HepG2 (cell line): ENCODE measurements around the gene EID3. TPM values are rescaled to one million over a fixed set of nuclear protein-coding genes. Genes with fewer than 3 reads are reported as not detected.

Experiments used
- CREB1 ChIP-seq, 2 experiments: fragments of 450-650 bp in 1 of 2; IDR thresholded peaks; 2 replicates each; pipeline ENCODE4 v1.6.1; 2016 to 2017; ENCODE audit warnings: control low read depth in 1 of 2, mild to moderate bottlenecking in 1 of 2, missing compliant biosample characterization in 1 of 2, missing genetic modification characterization in 1 of 2
- GABPA ChIP-seq, 2 experiments: IDR thresholded peaks; 2 replicates each; pipeline ENCODE4 v1.6.1; 2011 to 2016; ENCODE audit warnings: low read depth in 2 of 2, low read length in 1 of 2, missing biosample characterization in 1 of 2, missing genetic modification characterization in 1 of 2
- IKZF4 ChIP-seq: sonication (generic); formaldehyde crosslinking; IDR thresholded peaks from 2 replicates; pipeline ENCODE4 v1.5.1; 2020; ENCODE audit warnings: borderline replicate concordance, mild to moderate bottlenecking, low read depth, missing genetic modification reagents; ENCODE audit errors: not compliant biosample characterization
- KDM3A ChIP-seq: IDR thresholded peaks from 2 replicates; pipeline ENCODE4 v1.6.1; 2018; ENCODE audit warnings: low read depth, missing compliant biosample characterization
- TBX2 ChIP-seq: sonication (generic); formaldehyde crosslinking; IDR thresholded peaks from 2 replicates; pipeline ENCODE4 v1.5.0; 2020; ENCODE audit warnings: missing genetic modification reagents, mild to moderate bottlenecking, borderline replicate concordance
- ZNF274 ChIP-seq: sonication (generic); formaldehyde crosslinking; IDR thresholded peaks from 2 replicates; pipeline ENCODE4 v1.5.1; 2020; ENCODE audit warnings: mild to moderate bottlenecking, missing genetic modification reagents
- ZNF30 ChIP-seq: sonication (generic); formaldehyde crosslinking; IDR thresholded peaks from 2 replicates; pipeline ENCODE4 v1.5.0; 2020; ENCODE audit warnings: mild to moderate bottlenecking, missing genetic modification reagents
- ZNF343 ChIP-seq: sonication (generic); formaldehyde crosslinking; IDR thresholded peaks from 2 replicates; pipeline ENCODE4 v1.4.0; 2020; ENCODE audit warnings: mild to moderate bottlenecking, missing genetic modification reagents
- ZNF496 ChIP-seq: sonication (generic); formaldehyde crosslinking; IDR thresholded peaks from 2 replicates; pipeline ENCODE4 v1.8.1; 2023; ENCODE audit warnings: mild to moderate bottlenecking, moderate library complexity, missing genetic modification reagents; ENCODE audit not compliant: insufficient replicate concordance
- polyA plus RNA-seq, 8 experiments: library from polyadenylated mRNA; depleted of rRNA in 3 of 8; stranded (reverse) in 7 of 8; unstranded in 1 of 8; fragments of >200 nt; fragmentation: Illumina TruSeq in 4 of 8; extraction: Trizol in 4 of 8; gene quantifications; 2 replicates each; pipeline versions ENCODE4 v1.2.1 to v1.2.3, GENCODE V29; 2011 to 2016; ENCODE audit warnings: low read depth in 4 of 8, missing spikeins in 1 of 8, mixed read lengths in 1 of 8; ENCODE audit not compliant: insufficient read depth in 1 of 8
- total RNA-seq, 5 experiments: library from RNA; depleted of rRNA; stranded (reverse); fragments of >200 nt; fragmentation: Illumina TruSeq; extraction: Trizol; gene quantifications; 2 replicates each; pipeline ENCODE4 v1.2.3, GENCODE V29; 2016; ENCODE audit warnings: low read depth in 1 of 5
- TF ChIP-seq, protein P1 (sequence below): IDR thresholded peaks from 2 replicates; pipeline ENCODE4 v1.6.1; 2016; ENCODE audit warnings: mild to moderate bottlenecking, missing biosample characterization, missing genetic modification reagents
- TF ChIP-seq, protein P2 (sequence below), 2 experiments: sonication (generic) in 1 of 2; formaldehyde crosslinking in 1 of 2; IDR thresholded peaks; 2 replicates each; pipeline versions ENCODE4 v1.5.1 to v1.6.1; 2011 to 2020; ENCODE audit warnings: borderline replicate concordance in 1 of 2, low read depth in 1 of 2, low read length in 1 of 2, mild to moderate bottlenecking in 1 of 2, missing genetic modification reagents in 1 of 2, moderate library complexity in 1 of 2
- TF ChIP-seq, protein P3 (sequence below): sonication (generic); formaldehyde crosslinking; IDR thresholded peaks from 2 replicates; pipeline ENCODE4 v1.4.0; 2020; ENCODE audit warnings: missing genetic modification reagents, borderline replicate concordance
- TF ChIP-seq, protein P4 (sequence below): sonication (generic); formaldehyde crosslinking; conservative IDR thresholded peaks from 2 replicates; pipeline ENCODE4 v1.4.0; 2020; ENCODE audit warnings: missing genetic modification reagents
- TF ChIP-seq, protein P5 (sequence below): sonication (generic); formaldehyde crosslinking; IDR thresholded peaks from 2 replicates; pipeline ENCODE4 v1.9.0; 2021; ENCODE audit warnings: missing genetic modification reagents, borderline replicate concordance
- TF ChIP-seq, protein P6 (sequence below): IDR thresholded peaks from 2 replicates; pipeline ENCODE4 v1.6.1; 2016; ENCODE audit warnings: missing compliant biosample characterization, missing genetic modification reagents, borderline replicate concordance

The EID3 gene
- total and polyA plus RNA-seq, 2 of the 13 experiments (the other 11 are each of a cell fraction or from before 2014, with no cell fraction given) = 0.38 to 4.5 TPM

DNA sequence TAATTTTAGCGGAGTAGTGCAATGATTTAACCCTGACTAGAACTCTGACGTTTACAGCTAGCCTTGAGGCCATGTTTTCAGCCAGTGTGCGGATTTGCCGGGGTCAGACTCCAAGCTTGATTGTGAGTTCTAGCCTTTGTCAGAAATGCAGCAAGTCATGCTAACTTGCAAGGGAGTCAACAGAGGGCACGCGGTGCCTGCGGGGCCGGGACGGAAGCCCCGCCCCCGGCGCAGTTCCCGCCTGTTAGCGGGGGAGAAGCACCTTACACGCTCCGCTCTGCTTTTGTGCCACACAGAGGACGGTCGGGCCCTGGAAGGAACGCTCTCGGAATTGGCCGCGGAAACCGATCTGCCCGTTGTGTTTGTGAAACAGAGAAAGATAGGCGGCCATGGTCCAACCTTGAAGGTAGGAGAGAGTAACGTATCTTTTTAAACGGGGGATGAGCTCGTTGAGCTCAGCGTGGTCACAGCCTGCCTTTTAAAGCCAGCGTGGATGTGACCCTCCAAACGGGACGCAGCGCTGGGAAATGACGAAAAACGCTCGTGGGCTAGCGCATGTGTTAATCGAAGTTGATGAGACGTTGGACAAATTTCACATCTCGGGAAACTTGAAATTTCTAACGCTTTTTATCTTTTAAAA lies 14.8 kb upstream of the EID3 start (continued):
- TF ChIP-seq ZNF343 (CRISPR knock-in tag) (no peak), ZNF274 (CRISPR knock-in tag) (peak; percentile 92), TBX2 (peak; percentile 85), ZNF496 (CRISPR knock-in tag) (no peak), GABPA (IDR thresholded peaks at IDR 0.05; ENCODE audit: low read depth, low read length) (no peak), GABPA (CRISPR knock-in tag; IDR thresholded peaks at IDR 0.05; ENCODE audit: low read depth) (peak; percentile 68), CREB1 (IDR thresholded peaks at IDR 0.05) (0 out of 2 replicates have a peak, but pooled peaks have one; percentile 19), CREB1 (CRISPR knock-in tag; IDR thresholded peaks at IDR 0.05) (0 out of 2 replicates have a peak, but pooled peaks have one; percentile 5), KDM3A (CRISPR knock-in tag) (peak; percentile 92), IKZF4 (CRISPR knock-in tag) (peak; percentile 44), ZNF30 (CRISPR knock-in tag) (no peak)
- TF ChIP-seq, protein P1, sequence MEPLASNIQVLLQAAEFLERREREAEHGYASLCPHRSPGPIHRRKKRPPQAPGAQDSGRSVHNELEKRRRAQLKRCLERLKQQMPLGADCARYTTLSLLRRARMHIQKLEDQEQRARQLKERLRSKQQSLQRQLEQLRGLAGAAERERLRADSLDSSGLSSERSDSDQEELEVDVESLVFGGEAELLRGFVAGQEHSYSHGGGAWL = peak; percentile 87
- TF ChIP-seq, protein P2, sequence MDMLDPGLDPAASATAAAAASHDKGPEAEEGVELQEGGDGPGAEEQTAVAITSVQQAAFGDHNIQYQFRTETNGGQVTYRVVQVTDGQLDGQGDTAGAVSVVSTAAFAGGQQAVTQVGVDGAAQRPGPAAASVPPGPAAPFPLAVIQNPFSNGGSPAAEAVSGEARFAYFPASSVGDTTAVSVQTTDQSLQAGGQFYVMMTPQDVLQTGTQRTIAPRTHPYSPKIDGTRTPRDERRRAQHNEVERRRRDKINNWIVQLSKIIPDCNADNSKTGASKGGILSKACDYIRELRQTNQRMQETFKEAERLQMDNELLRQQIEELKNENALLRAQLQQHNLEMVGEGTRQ (IDR thresholded peaks at IDR 0.05; ENCODE audit: low read depth, low read length) = peak; percentile 22; the same call in 1 of the 2 replicates
- TF ChIP-seq, protein P2 (CRISPR knock-in tag; IDR thresholded peaks at IDR 0.05; ENCODE audit: borderline replicate concordance) = no peak
- TF ChIP-seq, protein P3, sequence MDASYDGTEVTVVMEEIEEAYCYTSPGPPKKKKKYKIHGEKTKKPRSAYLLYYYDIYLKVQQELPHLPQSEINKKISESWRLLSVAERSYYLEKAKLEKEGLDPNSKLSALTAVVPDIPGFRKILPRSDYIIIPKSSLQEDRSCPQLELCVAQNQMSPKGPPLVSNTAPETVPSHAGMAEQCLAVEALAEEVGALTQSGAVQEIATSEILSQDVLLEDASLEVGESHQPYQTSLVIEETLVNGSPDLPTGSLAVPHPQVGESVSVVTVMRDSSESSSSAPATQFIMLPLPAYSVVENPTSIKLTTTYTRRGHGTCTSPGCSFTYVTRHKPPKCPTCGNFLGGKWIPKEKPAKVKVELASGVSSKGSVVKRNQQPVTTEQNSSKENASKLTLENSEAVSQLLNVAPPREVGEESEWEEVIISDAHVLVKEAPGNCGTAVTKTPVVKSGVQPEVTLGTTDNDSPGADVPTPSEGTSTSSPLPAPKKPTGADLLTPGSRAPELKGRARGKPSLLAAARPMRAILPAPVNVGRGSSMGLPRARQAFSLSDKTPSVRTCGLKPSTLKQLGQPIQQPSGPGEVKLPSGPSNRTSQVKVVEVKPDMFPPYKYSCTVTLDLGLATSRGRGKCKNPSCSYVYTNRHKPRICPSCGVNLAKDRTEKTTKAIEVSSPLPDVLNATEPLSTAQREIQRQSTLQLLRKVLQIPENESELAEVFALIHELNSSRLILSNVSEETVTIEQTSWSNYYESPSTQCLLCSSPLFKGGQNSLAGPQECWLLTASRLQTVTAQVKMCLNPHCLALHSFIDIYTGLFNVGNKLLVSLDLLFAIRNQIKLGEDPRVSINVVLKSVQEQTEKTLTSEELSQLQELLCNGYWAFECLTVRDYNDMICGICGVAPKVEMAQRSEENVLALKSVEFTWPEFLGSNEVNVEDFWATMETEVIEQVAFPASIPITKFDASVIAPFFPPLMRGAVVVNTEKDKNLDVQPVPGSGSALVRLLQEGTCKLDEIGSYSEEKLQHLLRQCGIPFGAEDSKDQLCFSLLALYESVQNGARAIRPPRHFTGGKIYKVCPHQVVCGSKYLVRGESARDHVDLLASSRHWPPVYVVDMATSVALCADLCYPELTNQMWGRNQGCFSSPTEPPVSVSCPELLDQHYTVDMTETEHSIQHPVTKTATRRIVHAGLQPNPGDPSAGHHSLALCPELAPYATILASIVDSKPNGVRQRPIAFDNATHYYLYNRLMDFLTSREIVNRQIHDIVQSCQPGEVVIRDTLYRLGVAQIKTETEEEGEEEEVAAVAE (CRISPR knock-in tag) = peak; percentile 71
- TF ChIP-seq, protein P4, sequence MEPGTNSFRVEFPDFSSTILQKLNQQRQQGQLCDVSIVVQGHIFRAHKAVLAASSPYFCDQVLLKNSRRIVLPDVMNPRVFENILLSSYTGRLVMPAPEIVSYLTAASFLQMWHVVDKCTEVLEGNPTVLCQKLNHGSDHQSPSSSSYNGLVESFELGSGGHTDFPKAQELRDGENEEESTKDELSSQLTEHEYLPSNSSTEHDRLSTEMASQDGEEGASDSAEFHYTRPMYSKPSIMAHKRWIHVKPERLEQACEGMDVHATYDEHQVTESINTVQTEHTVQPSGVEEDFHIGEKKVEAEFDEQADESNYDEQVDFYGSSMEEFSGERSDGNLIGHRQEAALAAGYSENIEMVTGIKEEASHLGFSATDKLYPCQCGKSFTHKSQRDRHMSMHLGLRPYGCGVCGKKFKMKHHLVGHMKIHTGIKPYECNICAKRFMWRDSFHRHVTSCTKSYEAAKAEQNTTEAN (CRISPR knock-in tag) = peak; percentile 86
- TF ChIP-seq, protein P5, sequence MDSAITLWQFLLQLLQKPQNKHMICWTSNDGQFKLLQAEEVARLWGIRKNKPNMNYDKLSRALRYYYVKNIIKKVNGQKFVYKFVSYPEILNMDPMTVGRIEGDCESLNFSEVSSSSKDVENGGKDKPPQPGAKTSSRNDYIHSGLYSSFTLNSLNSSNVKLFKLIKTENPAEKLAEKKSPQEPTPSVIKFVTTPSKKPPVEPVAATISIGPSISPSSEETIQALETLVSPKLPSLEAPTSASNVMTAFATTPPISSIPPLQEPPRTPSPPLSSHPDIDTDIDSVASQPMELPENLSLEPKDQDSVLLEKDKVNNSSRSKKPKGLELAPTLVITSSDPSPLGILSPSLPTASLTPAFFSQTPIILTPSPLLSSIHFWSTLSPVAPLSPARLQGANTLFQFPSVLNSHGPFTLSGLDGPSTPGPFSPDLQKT (CRISPR knock-in tag) = no peak
- TF ChIP-seq, protein P6, sequence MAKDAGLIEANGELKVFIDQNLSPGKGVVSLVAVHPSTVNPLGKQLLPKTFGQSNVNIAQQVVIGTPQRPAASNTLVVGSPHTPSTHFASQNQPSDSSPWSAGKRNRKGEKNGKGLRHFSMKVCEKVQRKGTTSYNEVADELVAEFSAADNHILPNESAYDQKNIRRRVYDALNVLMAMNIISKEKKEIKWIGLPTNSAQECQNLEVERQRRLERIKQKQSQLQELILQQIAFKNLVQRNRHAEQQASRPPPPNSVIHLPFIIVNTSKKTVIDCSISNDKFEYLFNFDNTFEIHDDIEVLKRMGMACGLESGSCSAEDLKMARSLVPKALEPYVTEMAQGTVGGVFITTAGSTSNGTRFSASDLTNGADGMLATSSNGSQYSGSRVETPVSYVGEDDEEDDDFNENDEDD (CRISPR knock-in tag) = peak; percentile 98
